GM18499 (cell line): Measurements from ENCODE around the gene BACH2.
"Not testable (repeated sequence)": the region's sequence is repeated elsewhere in the genome, so short reads cannot be mapped to it uniquely, and the experiment has no call there.

Experiments
- ATAC-seq: cut with Tn5 transposase; IDR thresholded peaks from one replicate; pipeline ENCODE4 v1.9.1; 2021; ENCODE audit warnings: moderate number of reproducible peaks; ENCODE audit not compliant: insufficient read depth, unreplicated experiment

Gene BACH2

GRCh38 chr6:89934685-89935366 lies 361.8 kb downstream of the BACH2 start:
- ATAC-seq = no peak

- no peak for ATAC-seq
Measured at GRCh38 chr6:89932245-89932802, 364.3 kb downstream of the BACH2 start.

- no peak for ATAC-seq
Measured at GRCh38 chr6:89930789-89931188, 365.9 kb downstream of the BACH2 start.

DNA sequence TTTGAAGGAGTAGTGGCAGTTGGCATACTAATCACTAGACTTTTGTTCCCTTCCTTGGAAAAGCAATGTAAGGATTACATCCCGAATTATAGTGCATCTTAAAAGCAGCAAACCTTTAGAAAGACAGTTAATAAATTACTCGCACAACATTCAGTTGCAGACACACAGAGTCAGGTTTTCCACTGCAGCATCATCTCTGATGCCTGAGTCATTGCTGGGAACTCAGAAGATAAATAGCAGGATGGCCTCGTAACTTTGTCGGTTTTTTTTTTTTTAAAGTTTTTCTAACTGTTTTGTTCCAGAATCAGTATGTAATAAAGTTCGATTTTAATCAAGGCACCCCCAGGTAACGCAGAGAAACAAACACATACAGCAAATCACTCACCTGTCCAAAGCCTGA lies 368.0 kb downstream of the BACH2 start:
- ATAC-seq = no peak

DNA sequence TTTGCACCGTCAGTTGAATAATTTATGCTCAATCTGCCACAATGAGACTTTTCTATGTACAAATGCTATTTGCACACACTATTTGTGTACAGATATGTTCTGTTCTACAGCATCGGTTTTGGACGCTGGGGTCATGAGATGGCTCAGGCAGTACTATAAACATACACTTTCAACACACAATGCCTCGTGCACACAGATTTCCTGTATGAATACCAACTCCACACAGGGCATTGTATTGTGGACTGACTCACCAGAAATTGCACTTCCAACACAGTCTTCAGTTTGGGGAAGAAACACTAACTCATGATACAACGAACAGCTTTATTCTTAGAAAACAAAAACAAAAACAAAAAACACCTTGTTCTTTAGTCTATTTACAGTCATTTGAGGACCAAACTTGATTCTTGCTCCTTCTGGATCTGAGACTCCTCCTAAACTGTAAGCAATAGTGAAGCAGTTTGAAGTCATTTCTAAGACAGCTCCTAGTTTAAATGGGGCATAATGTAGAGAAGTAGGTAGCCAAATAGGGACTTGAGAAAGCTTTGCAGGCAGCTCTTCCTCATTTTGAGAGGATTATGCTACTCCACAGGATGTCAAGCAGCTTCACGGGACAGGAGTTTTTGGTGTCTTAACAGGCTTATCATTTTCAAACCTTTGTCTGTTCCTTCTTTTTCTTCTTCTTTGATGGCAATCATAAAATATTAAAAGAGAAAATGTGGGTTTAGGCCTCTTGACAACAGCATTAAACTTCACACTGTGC lies 368.7 kb downstream of the BACH2 start:
- no peak for ATAC-seq

DNA sequence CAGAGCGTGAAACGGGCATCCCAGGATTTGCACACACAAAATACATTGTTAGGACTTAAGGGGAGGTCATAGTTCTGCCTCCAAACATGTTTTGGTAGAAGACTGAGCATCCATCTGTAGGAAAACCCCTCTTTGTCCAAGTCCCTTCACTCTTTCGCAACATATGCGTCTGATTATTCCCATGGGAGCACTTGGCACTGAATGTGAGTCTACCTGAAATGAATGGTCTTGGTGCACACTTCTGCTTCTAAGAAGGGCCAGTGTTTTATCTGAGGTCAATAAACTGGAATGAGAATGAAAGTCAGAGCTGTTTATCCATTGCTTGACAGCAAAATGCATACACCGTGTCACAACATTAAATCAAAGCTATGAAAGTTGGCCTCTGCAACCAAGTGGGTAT lies 369.4 kb downstream of the BACH2 start:
- ATAC-seq = no peak

DNA sequence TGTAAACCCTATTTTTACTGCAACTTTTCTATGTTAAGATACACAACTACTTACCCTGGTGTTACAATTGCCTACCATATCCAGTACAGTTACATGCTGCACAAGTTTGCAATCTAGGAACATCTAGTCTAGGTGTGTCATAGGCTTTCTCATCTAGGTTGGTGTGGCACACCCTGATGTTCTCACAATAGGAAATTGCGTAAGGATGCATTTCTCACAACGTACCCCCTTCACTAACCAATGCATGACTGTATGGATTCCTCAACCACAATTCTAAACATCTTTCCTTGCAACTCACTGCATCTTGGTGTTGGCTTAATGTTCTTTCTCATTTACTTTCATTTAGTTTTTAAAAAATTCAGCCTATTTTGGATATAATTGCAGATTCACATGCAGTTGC lies 370.8 kb downstream of the BACH2 start:
- no peak for ATAC-seq

DNA sequence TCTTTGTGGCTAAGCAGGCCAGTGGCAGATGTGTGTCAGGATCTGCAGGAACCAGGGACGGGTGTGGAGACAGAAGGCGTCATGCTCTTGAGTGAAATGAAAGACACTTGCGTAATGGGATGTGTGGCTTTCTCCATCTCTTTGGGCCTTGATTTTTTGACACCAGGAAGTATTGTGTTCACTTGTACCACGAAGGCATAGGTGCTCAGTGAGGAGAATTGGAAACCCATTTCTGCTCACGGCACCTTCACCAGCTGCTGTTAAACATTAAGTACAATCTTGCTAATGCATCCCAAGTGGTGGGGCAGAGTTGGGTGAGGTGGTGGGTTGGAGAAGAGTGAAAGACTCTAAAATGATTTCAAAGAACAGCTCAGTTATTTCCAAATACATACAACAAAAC lies 372.4 kb downstream of the BACH2 start:
- no peak for ATAC-seq

DNA sequence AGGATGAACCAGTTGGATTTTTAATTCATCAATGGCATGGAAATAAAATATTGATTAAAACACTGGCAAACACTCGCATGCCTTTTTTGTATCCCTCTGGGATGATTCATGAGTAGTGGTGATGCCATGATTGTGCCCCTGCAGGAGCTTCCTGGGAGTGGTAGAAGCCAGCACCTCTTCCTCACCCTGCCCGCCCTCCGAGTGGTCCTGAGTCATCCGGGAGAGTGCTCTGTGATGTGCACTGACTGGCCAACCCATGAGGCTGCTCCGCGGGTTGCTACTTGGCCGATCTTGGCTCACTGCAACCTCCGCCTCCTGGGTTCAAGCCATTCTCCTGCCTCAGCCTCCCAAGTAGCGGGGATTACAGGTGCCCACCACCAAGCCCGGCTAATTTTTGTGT lies 375.0 kb downstream of the BACH2 start:
- no peak for ATAC-seq

DNA sequence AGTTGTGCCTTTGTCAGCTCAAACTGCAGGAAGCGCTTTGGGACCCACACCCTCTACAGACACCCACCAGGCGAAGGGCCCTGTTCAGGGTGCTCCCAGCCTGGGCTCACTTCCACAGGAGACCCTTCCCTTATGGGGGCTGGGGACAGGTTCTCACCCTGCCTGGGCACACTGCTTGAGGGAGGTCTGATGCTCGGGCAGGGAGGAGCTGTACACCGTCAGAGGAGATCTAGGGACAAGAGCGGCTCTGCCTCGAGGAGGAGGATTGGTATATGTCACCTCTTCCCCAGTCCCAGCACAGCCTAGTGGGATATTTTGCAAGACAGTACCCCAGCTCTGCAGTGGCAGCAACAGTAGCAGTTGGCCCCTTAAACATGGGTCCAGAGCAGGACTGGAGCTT lies 375.4 kb downstream of the BACH2 start:
- ATAC-seq = no peak

- ATAC-seq = no peak
Measured at GRCh38 chr6:89917801-89918366, 378.8 kb downstream of the BACH2 start.

DNA sequence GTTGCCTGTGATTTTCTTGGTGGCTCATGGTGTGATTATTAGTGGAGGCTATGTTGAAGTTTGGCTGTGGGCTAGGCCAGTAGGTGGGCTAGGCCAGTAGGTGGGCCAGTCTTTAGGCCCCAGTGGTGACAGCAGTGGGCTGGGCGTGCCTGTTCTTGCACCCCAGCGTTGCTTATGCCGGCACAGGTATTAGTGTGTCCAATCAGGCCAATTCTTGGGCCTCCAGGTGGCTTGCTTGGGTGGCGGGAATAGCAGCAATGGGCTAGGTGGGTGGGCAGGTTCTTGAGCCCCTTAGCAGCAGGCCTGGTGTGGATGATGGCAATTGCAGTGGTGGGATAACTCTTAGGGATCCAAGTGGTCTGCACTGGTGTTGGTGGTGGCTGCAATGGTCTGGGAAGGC lies 379.4 kb downstream of the BACH2 start:
- ATAC-seq = no peak

GRCh38 chr6:89916136-89916920 lies 380.3 kb downstream of the BACH2 start:
- no peak for ATAC-seq

- ATAC-seq = no peak
Measured at GRCh38 chr6:89910902-89911240, 385.8 kb downstream of the BACH2 start.

GRCh38 chr6:89910001-89910901 lies 386.4 kb downstream of the BACH2 start:
- ATAC-seq = not testable (repeated sequence)

- no peak for ATAC-seq
Measured at GRCh38 chr6:89895276-89895874, 401.3 kb downstream of the BACH2 start.

- ATAC-seq = no peak
Measured at GRCh38 chr6:89894169-89894568, 402.5 kb downstream of the BACH2 start, which contains the start of gene GJA10. TSS of gene GJA10 (plus strand) at chr6:89894469. CDS start at chr6:89894469, 0 bp downstream.

DNA sequence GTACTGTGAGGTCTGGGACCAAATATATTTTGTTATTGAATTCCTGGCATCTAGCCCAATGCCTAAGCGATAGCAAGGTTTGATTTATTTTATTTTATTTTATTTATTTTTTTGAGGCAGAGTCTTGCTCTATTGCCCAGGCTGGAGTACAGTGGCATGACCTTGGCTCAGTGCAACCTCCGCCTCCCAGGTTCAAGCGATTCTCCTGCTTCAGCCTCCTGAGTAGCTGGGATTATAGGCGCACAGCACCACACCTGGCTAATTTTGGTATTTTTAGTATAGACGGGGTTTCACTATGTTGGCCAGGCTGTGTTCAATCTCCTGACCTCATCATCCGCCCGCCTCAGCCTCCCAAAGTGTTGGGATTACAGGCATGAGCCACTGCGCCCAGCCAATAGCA lies 404.1 kb downstream of the BACH2 start:
- not testable (repeated sequence) for ATAC-seq

DNA sequence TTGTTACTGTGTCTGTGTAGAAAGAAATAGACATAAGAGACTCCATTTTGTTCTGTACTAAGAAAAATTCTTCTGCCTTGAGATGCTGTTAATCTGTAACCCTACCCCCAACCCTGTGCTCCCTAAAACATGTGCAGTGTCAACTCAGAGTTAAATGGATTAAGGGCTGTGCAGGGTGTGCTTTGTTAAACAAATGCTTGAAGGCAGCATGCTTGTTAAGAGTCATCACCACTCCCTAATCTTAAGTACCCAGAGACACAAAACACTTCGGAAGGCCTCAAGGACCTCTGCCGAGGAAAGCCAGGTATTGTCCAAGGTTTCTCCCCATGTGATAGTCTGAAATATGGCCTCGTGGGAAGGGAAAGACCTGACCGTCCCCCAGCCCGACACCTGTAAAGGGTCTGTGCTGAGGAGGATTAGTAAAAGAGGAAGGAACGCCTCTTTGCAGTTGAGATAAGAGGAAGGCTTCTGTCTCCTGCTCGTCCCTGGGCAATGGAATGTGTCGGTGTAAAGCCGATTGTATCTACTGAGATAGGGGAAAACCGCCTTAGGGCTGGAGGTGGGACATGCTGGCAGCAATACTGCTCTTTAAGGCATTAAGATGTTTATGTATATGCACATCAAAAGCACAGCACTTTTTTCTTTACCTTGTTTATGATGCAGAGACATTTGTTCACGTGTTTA lies 405.7 kb downstream of the BACH2 start:
- ATAC-seq = not testable (repeated sequence)
